ENCODE measurements around the gene PAGE2B. TPM values are rescaled to one million over a fixed set of nuclear protein-coding genes. Genes with fewer than 3 reads are reported as not detected.
"Not testable (repeated sequence)": the region's sequence is repeated elsewhere in the genome, so short reads cannot be mapped to it uniquely, and the experiment has no call there.

PAGE2B gene
- not detected for total RNA-seq

- Mint-ChIP-seq H3K9me3 (no peaks in the 10 kb centered on the region), H3K36me3 (ENCODE audit: low read depth) (no peaks in the 10 kb centered on the region), H3K27ac (no peak within 1 kb of the TSS), H3K27me3 (no peaks in the 10 kb centered on the region), H3K4me1 (no peaks in the 10 kb centered on the region), H3K4me3 (no peak within 1 kb of the TSS)
- POLR2A ChIA-PET = no interaction called here
- DNase-seq = no peak
- CTCF ChIA-PET = no interaction called here
Observed at GRCh38 chrX:55074851-55075467, at the start of gene PAGE2B. PAGE2B (plus strand) TSS chrX:55075030; CDS start chrX:55076042, 1,012 bp downstream.

- no peak overlapping the region for H3K27ac Mint-ChIP-seq
- no peak for DNase-seq
- no peaks in the 10 kb centered on the region for H3K9me3 Mint-ChIP-seq
- H3K4me1 Mint-ChIP-seq = no peaks in the 10 kb centered on the region
- no peak overlapping the region for H3K4me3 Mint-ChIP-seq
- ChIA-PET CTCF (no interaction called here), POLR2A (no interaction called here)
- no peaks in the 10 kb centered on the region for H3K36me3 Mint-ChIP-seq (ENCODE audit: low read depth)
- no peaks in the 10 kb centered on the region for H3K27me3 Mint-ChIP-seq
Observed at GRCh38 chrX:55026143-55026542, 48.7 kb upstream of the PAGE2B start.

GRCh38 chrX:55026840-55027239 is 48.0 kb upstream of the PAGE2B start:
- H3K27ac Mint-ChIP-seq = no peak overlapping the region
- no peak for DNase-seq
- H3K27me3 Mint-ChIP-seq = no peaks in the 10 kb centered on the region
- H3K4me1 Mint-ChIP-seq = no peaks in the 10 kb centered on the region
- ChIA-PET POLR2A (no interaction called here), CTCF (no interaction called here)
- H3K36me3 Mint-ChIP-seq (ENCODE audit: low read depth) = no peaks in the 10 kb centered on the region
- no peak overlapping the region for H3K4me3 Mint-ChIP-seq
- no peaks in the 10 kb centered on the region for H3K9me3 Mint-ChIP-seq

- no peak overlapping the region for H3K4me3 Mint-ChIP-seq
- H3K27ac Mint-ChIP-seq = no peak overlapping the region
- POLR2A ChIA-PET = no interaction called here
- CTCF ChIA-PET = interaction anchor here (0.5 kb wide), 1 partner anchor 27 kb away, joined by 5 read pairs; no protein-coding TSS in a partner anchor
- no peaks in the 10 kb centered on the region for H3K4me1 Mint-ChIP-seq
- no peak for DNase-seq
- H3K27me3 Mint-ChIP-seq = no peaks in the 10 kb centered on the region
- H3K9me3 Mint-ChIP-seq = no peaks in the 10 kb centered on the region
- no peaks in the 10 kb centered on the region for H3K36me3 Mint-ChIP-seq (ENCODE audit: low read depth)
Observed at GRCh38 chrX:55028040-55028439, 46.8 kb upstream of the PAGE2B start.

- Mint-ChIP-seq H3K36me3 (ENCODE audit: low read depth) (no peaks in the 10 kb centered on the region), H3K27me3 (no peaks in the 10 kb centered on the region), H3K9me3 (no peaks in the 10 kb centered on the region), H3K27ac (no peak overlapping the region), H3K4me3 (no peak overlapping the region), H3K4me1 (no peaks in the 10 kb centered on the region)
- POLR2A ChIA-PET = no interaction called here
- CTCF ChIA-PET = interaction anchor here (0.5 kb wide), 1 partner anchor 27 kb away, joined by 5 read pairs; no protein-coding TSS in a partner anchor
- DNase-seq = no peak
Observed at GRCh38 chrX:55028611-55029010, 46.2 kb upstream of the PAGE2B start.

GRCh38 chrX:55029291-55029690 is 45.5 kb upstream of the PAGE2B start:
- no peaks in the 10 kb centered on the region for H3K36me3 Mint-ChIP-seq (ENCODE audit: low read depth)
- POLR2A ChIA-PET = no interaction called here
- CTCF ChIA-PET = no interaction called here
- no peaks in the 10 kb centered on the region for H3K9me3 Mint-ChIP-seq
- H3K27ac Mint-ChIP-seq = no peak overlapping the region
- H3K27me3 Mint-ChIP-seq = no peaks in the 10 kb centered on the region
- no peak for DNase-seq
- no peak overlapping the region for H3K4me3 Mint-ChIP-seq
- no peaks in the 10 kb centered on the region for H3K4me1 Mint-ChIP-seq

GRCh38 chrX:55030271-55031205 is 44.3 kb upstream of the PAGE2B start, which contains the start of gene ALAS2:
ALAS2 (minus strand) TSS chrX:55030977; CDS start chrX:55026000, 4,977 bp downstream.
- no peaks in the 10 kb centered on the region for H3K27me3 Mint-ChIP-seq
- peaks cover 3% of the 10 kb centered on the region for H3K9me3 Mint-ChIP-seq
- ChIA-PET POLR2A (no interaction called here), CTCF (interaction anchor here (0.9 kb wide), 1 partner anchor 167 kb away, joined by 3 read pairs; no protein-coding TSS in a partner anchor)
- no peak within 1 kb of the TSS for H3K27ac Mint-ChIP-seq
- no peak for DNase-seq
- no peaks in the 10 kb centered on the region for H3K4me1 Mint-ChIP-seq
- no peaks in the 10 kb centered on the region for H3K36me3 Mint-ChIP-seq (ENCODE audit: low read depth)
- no peak within 1 kb of the TSS for H3K4me3 Mint-ChIP-seq

- DNase-seq = no peak
- no peaks in the 10 kb centered on the region for H3K36me3 Mint-ChIP-seq (ENCODE audit: low read depth)
- H3K9me3 Mint-ChIP-seq = peaks cover 3% of the 10 kb centered on the region
- H3K4me3 Mint-ChIP-seq = no peak overlapping the region
- H3K4me1 Mint-ChIP-seq = no peaks in the 10 kb centered on the region
- ChIA-PET POLR2A (no interaction called here), CTCF (no interaction called here)
- no peak overlapping the region for H3K27ac Mint-ChIP-seq
- no peaks in the 10 kb centered on the region for H3K27me3 Mint-ChIP-seq
Observed at GRCh38 chrX:55033429-55033828, 41.4 kb upstream of the PAGE2B start.

- Mint-ChIP-seq H3K27me3 (no peaks in the 10 kb centered on the region), H3K36me3 (ENCODE audit: low read depth) (no peaks in the 10 kb centered on the region), H3K9me3 (peaks cover 3% of the 10 kb centered on the region), H3K4me3 (no peak overlapping the region), H3K27ac (no peak overlapping the region), H3K4me1 (no peaks in the 10 kb centered on the region)
- ChIA-PET CTCF (no interaction called here), POLR2A (no interaction called here)
- DNase-seq = no peak
Observed at GRCh38 chrX:55039471-55039870, 35.4 kb upstream of the PAGE2B start.

- no peaks in the 10 kb centered on the region for H3K36me3 Mint-ChIP-seq (ENCODE audit: low read depth)
- no peaks in the 10 kb centered on the region for H3K27me3 Mint-ChIP-seq
- no peak overlapping the region for H3K27ac Mint-ChIP-seq
- CTCF ChIA-PET = no interaction called here
- no peaks in the 10 kb centered on the region for H3K9me3 Mint-ChIP-seq
- no peak for DNase-seq
- POLR2A ChIA-PET = no interaction called here
- no peak overlapping the region for H3K4me3 Mint-ChIP-seq
- no peaks in the 10 kb centered on the region for H3K4me1 Mint-ChIP-seq
Observed at GRCh38 chrX:55041514-55041913, 33.3 kb upstream of the PAGE2B start.

- H3K27ac Mint-ChIP-seq; CTCF ChIA-PET; DNase-seq; H3K9me3 Mint-ChIP-seq; POLR2A ChIA-PET; H3K36me3 Mint-ChIP-seq (ENCODE audit: low read depth); H3K27me3 Mint-ChIP-seq; H3K4me1 Mint-ChIP-seq; H3K4me3 Mint-ChIP-seq: not testable (repeated sequence)
Observed at GRCh38 chrX:55050599-55050998, 24.2 kb upstream of the PAGE2B start.

- CTCF ChIA-PET = no interaction called here
- POLR2A ChIA-PET = no interaction called here
- H3K9me3 Mint-ChIP-seq = no peaks in the 10 kb centered on the region
- H3K4me1 Mint-ChIP-seq = peaks cover 21% of the 10 kb centered on the region
- no peaks in the 10 kb centered on the region for H3K27me3 Mint-ChIP-seq
- DNase-seq = peak; percentile 26
- no peak overlapping the region for H3K27ac Mint-ChIP-seq
- H3K4me3 Mint-ChIP-seq = peak overlapping the region; percentile 58
- H3K36me3 Mint-ChIP-seq (ENCODE audit: low read depth) = no peaks in the 10 kb centered on the region
Observed at GRCh38 chrX:55056820-55057674, 17.8 kb upstream of the PAGE2B start.

- DNase-seq = peak; percentile 27
- H3K27ac Mint-ChIP-seq = no peak overlapping the region
- POLR2A ChIA-PET = no interaction called here
- H3K4me3 Mint-ChIP-seq = peak overlapping the region; percentile 58
- H3K9me3 Mint-ChIP-seq = no peaks in the 10 kb centered on the region
- H3K36me3 Mint-ChIP-seq (ENCODE audit: low read depth) = no peaks in the 10 kb centered on the region
- CTCF ChIA-PET = no interaction called here
- peaks cover 21% of the 10 kb centered on the region for H3K4me1 Mint-ChIP-seq
- H3K27me3 Mint-ChIP-seq = no peaks in the 10 kb centered on the region
Observed at GRCh38 chrX:55057675-55058249, 17.1 kb upstream of the PAGE2B start.
